OCI-LY7 (cell line): Measurements from ENCODE around the gene KNDC1.

Source experiments
- CTCF ChIP-seq: fragments of 200-600 bp; sonication (generic); conservative IDR thresholded peaks from 2 replicates; pipeline ENCODE4 v1.5.1; 2014; ENCODE audit warnings: mild to moderate bottlenecking, antibody characterized with exemption, low read length, moderate library complexity, mixed read lengths
- EZH2phosphoT487 ChIP-seq: fragments of 200-600 bp; sonication (generic); IDR thresholded peaks from 2 replicates; pipeline ENCODE4 v1.6.1; 2018; ENCODE audit warnings: low read depth, borderline replicate concordance, mild to moderate bottlenecking, mixed run types, antibody characterized with exemption, low read length, moderate library complexity, mixed read lengths

DNA sequence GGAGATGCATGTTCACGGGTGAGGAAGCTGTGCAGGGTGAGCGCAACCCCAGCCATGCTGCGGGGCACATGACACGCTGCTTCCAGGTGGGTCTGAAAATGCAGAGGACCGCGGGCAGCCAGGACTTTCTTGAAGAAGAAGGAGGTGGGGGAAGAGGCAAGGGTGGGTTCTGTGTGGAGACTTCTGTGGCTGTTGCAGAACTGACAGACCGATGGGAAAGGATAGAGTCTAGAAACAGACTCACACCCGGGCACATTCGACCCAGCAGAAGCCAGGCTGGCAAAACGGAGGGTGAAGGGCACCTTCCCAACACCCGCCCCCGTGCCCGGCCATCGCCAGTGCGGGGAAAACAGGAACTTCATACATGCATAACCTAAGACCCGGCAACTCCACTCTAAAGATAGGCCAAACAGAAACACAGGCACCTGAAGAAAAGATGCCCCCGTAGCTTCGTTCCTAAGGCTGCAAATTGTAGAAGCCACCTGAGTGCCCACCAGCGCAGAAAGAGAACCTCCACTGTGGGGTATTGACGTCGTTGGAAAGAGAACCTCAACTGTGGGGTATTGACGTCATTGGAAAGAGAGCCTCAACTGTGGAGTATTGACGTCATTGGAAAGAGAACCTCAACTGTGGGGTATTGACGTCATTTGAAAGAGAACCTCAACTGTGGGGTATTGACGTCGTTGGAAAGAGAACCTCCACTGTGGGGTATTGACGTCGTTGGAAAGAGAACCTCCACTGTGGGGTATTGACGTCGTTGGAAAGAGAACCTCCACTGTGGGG lies 4.8 kb upstream of the KNDC1 start:
- TF ChIP-seq CTCF (no peak), EZH2phosphoT487 (no peak)
